NOMO-1 treated with dmso at 0.1 percent for 144 hours (cell line): ENCODE results near the gene VSX1.

Source experiments
- DNase-seq: peaks from one replicate; lab custom pipeline; 2025; ENCODE audit not compliant: unreplicated experiment; lab: John Stamatoyannopoulos, UW

VSX1 gene

GRCh38 chr20:25081730-25082497, at the start of gene VSX1:
Gene VSX1 (minus strand): TSS chr20:25082141. CDS start chr20:25082096, 45 bp downstream.
- DNase-seq: no peak

- DNase-seq: no peak
These were observed 48.0 kb upstream of the VSX1 start for GRCh38 chr20:25129908-25130307.

GRCh38 chr20:25129428-25129827, 47.5 kb upstream of the VSX1 start:
- DNase-seq: no peak

- no peak for DNase-seq
These were observed 46.7 kb upstream of the VSX1 start for GRCh38 chr20:25128649-25129048.

- DNase-seq: no peak
These were observed 46.0 kb upstream of the VSX1 start for GRCh38 chr20:25127761-25128537.

- DNase-seq: no peak
These were observed 44.5 kb upstream of the VSX1 start for GRCh38 chr20:25126204-25127029.

- no peak for DNase-seq
These were observed 43.7 kb upstream of the VSX1 start for GRCh38 chr20:25125636-25126035.

- no peak for DNase-seq
These were observed 39.0 kb upstream of the VSX1 start for GRCh38 chr20:25120920-25121319.

- no peak for DNase-seq
These were observed 38.5 kb upstream of the VSX1 start for GRCh38 chr20:25120457-25120856.

- no peak for DNase-seq
These were observed 36.6 kb upstream of the VSX1 start for GRCh38 chr20:25118529-25118928.

GRCh38 chr20:25117990-25118389, 36.0 kb upstream of the VSX1 start:
- no peak for DNase-seq

GRCh38 chr20:25116739-25117458, 35.0 kb upstream of the VSX1 start:
- no peak for DNase-seq

GRCh38 chr20:25103526-25103925, 21.6 kb upstream of the VSX1 start:
- DNase-seq: no peak

- no peak for DNase-seq
These were observed 19.0 kb upstream of the VSX1 start for GRCh38 chr20:25100914-25101313.

- DNase-seq: no peak
These were observed 17.7 kb upstream of the VSX1 start for GRCh38 chr20:25099601-25100140.

GRCh38 chr20:25097498-25097897, 15.6 kb upstream of the VSX1 start:
- no peak for DNase-seq

GRCh38 chr20:25090492-25091429, 8.8 kb upstream of the VSX1 start:
- DNase-seq: no peak

GRCh38 chr20:25089662-25090061, 7.7 kb upstream of the VSX1 start:
- no peak for DNase-seq

- DNase-seq: no peak
These were observed 7.2 kb upstream of the VSX1 start for GRCh38 chr20:25089096-25089495.
